GM18502 (cell line): ENCODE data around the gene TENT4B.

Experiments
- ATAC-seq: cut with Tn5 transposase; IDR thresholded peaks from one replicate; pipeline ENCODE4 v1.9.1; 2021; ENCODE audit warnings: mild to moderate bottlenecking; ENCODE audit not compliant: unreplicated experiment, poor library complexity

The TENT4B gene

DNA sequence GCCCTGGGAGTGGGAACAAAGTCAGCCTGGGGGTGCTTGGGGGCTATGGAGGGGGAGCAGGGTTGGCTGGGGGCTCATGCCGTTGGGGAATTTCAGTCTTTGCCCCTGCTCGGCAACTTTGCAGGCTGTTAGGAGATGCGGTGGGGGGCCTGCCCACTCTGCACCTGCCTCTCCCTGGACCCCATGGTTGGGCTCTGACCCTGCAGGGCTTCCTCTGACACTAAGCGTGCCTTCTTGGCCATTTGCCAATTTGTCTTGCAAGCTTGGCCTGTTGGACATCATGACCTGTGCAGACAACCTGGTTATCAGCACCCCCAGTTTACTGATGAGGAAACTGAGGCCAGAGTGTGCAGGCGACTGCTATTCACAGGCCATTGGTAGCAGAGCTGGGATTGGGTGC, 127.8 kb downstream of the TENT4B start:
- no peak for ATAC-seq
